Activated CD4-positive, alpha-beta T cell treated with anti-CD3 and anti-CD28 coated beads for 24 hours (primary cell): ENCODE data around the gene PNMA8B.
"Not testable (repeated sequence)": the region's sequence is repeated elsewhere in the genome, so short reads cannot be mapped to it uniquely, and the experiment has no call there.

Experiments
- DNase-seq, 2 donors: peaks; one replicate each; pipeline ENCODE4 v3.0.0-alpha.2; 2020; ENCODE audit warnings: low read depth in 2 of 2

The PNMA8B gene

DNA sequence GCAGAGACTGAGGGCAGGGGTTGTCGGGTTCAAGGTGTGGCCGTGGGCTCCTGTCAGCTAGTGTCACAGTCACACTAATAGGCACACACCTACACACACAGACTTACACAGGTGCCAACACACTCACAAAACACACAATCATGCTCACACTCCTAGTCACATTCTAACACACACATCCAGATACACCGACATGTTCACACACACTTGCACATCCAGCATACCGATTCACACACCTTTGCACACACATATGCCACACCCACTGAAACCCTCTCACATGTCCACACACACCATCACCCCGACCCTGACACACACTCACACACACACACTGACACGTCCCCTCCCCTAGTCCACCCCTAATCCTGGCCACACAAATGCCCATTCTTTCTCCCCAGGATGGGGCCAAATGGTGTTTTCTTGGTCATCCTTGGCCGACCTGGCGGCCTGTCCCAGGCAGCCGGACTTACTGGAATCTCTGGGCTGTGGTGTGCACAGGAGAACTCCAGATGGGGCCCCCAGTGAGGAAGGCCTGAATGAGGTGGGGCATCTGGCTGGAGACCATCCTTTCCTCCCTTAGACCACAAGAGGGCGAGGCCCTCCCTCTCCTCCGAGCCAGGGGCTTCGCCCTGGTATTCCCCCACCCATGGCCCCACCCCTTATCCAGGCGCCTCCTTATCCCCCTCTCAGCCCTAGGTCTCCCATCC is 19.1 kb upstream of the PNMA8B start:
- DNase-seq: no peak

DNA sequence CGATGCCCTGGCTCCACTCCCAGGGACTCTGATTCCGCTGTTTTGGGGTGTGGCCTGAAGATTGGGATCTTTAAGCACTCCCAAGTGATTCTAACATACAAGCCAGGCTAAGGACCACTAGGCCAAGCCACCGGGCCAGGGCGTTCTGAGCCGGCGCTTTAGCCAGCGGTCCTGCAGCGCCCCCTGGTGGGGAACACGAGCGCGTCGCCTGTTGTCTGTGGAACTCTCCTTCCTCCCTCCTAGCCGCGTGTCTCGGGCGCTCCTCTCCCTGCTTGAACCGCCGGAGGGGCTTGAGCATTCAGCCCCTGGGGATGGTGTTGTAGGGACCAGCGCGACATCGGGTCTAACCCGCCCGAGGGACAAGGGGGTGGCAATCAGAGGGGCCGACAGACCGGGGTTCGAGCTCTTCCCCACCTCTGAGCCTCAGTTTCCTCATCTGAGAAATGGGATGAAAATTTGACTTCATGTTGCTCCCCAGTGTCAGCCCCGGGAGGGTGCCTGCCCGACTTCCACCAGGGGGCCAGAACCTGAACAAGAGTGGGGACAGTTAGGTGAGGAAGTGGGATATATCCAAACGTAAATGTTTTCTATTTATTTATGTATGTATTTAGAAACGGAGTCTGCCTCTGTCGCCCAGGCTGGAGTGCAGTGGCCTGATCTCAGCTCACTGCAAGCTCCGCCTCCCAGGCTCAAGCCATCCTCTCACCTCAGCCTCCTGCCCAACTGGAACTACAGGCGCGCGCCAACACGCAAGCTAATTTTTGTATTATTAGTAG is 18.0 kb upstream of the PNMA8B start:
- DNase-seq: peak; percentile 77 to 85

- no peak for DNase-seq
These were observed 15.6 kb upstream of the PNMA8B start for GRCh38 chr19:46511237-46511636.

GRCh38 chr19:46508206-46508605 is 12.5 kb upstream of the PNMA8B start:
- DNase-seq: no peak

DNA sequence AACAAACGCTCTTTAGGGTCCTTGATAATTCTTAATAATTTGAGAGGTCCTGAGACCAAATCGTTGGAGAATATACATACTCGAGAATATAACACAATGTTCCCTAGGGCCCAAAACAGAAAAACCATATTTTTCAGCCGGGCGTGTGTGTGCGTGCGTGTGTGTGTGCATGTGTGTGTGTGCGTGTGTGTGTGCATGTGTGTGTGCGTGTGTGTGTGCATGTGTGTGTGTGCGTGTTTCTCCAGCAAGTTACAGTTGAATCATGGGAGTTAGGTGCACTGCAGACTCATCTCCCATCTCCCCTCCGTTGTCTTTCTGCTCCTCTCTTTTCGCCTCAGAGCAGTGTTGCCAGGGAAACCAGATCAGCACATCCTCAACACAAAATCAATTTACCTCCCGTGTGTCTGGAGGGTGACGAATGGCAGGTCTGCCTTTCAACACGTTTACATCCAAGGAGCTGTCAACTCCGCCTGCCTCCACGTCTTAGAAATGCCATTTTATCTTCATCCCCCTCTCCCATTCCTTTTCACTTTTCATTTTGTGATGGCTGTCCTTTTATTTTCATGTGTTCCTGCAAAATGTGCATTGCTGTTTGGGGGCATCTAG is 8.3 kb upstream of the PNMA8B start:
- DNase-seq: no peak

GRCh38 chr19:46502891-46503290 is 7.2 kb upstream of the PNMA8B start:
- no peak for DNase-seq

DNA sequence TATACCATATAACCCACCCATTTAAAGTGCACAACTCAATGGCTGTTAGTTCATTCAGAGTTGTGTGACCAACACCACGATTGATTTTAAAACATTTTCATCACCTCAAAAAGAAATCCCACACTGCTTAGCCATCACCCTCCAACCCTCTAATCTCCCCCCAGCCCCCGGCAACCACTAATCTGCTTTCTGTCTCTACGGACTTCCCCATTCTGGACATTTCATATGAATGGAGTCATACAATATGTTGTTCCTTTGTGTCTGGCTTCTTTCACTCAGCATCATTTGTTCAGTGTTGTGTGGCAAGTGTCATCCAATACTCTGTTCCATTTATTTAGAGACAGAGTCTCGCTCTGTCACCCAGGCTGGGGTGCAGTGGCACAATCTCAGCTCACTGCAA is 4.0 kb upstream of the PNMA8B start:
- DNase-seq: no peak

DNA sequence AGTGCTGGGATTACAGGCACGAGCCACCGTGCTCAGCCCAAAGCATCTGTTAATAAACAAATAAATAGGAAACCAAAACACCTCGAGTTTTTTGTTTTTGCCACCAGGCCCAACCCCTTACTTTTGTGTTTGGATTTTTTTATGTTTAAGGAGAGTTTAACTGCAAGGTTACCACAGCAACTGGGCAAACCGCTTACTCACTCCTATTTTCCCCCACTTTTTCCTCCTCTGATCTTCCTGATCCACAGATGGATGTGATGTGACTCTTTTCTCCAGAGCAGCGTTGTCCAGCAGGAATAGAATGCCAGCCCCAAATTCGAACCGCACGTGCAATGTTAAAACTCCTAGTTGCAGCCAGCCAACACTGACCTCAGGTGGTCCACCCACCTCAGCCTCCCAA is 2.1 kb upstream of the PNMA8B start:
- no peak for DNase-seq

GRCh38 chr19:46496886-46497285 is 1.2 kb upstream of the PNMA8B start:
- not testable (repeated sequence) for DNase-seq

DNA sequence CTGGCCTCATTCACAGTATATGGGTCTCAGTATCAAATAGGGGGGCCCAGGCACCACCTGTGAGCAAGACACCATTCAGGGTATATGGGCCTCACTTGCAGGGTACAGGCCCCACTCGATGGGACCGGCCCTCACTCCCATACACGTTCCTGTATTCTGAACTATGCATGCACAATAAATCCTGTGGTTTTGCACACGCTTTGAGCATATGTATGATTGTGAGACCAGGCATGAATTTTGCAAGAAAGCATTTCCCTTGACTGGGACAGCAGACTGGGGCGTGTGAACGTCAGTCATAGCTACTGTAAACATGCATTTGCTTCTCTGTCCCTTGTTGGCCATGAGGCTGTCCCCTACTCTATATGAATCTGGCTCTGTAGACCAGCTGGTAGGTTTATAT is 637 bp upstream of the PNMA8B start:
- no peak for DNase-seq

DNA sequence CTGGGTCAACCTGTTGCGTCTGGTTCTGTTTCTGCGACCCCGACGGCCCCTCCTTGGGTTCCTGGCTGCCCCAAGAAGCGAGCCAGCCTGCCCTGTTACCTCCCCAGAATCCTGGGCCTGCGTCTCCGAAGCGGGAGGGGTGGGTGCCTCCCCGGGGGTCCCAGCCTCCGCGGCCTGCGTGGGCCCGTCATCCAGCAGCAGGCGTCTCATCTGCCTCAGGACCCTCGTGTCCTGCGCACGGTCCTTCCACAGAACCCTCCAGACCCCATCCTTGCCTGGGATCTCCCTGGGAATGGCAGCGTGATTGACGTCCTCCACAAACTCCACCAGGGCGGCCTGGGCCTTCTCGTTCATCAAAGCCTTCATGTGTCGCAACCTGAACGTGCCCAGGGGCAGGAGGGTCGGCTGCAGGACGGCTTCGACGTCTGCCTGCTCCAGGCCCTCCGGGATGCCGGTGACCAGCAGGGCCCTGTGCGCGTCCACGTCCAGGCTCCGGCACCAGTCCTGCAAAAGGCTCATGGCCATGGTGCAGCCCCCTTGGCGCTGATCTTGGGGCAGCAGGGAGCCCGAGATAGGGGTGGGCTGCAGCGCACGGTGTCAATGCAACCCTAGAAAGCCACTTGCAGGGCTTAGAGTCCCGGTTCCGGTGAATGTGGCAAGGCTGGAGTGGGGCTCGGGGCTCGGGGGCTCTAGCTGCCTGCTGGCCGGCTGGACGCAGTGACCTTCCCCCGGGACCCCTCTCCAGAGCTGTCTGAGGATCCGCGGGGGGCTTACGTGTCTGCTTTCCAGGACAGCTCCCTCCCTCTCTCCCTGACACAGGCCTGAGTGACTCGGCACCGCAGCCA is 504 bp downstream of the PNMA8B start:
- no peak for DNase-seq

DNA sequence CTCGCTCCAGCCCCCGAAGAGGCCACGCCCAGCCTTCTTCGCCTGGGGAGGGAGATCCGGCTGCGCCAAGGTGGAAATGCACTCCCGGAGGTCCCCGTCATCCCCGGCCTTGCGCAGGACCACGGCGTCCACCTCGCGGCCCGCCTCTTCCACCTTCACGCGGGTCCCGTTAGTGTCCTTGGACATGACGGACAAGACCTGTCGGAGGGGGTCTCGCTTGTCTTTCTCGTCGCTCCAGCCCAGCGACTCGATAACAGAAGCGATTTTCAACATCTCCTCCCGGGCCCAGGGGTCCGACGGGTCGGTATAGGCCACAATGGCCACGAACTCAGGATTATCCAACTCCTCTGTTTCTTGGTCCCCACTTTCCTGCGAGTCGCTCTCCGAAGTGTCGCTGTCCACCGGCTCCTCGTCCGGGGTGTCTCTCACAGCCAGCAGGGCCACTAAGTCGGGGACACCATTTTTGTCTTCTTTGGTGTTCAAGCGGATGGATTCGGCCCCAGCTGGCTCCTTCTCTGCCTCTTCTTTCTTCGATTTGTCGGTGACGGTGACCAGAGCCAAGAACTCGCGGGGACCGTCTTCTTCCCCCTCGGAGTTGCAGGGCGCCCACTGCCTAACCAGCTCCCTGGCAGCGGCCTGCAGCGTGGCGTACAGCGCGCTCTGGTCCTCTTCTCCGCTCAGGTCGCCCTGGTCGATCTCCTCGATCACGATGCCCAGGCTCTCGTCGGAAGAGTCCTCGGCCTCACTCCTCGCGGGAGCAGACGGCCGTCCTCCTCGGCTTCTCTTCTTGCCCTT is 1.3 kb downstream of the PNMA8B start:
- no peak for DNase-seq

GRCh38 chr19:46493236-46494145 is 2.2 kb downstream of the PNMA8B start:
- DNase-seq: no peak

DNA sequence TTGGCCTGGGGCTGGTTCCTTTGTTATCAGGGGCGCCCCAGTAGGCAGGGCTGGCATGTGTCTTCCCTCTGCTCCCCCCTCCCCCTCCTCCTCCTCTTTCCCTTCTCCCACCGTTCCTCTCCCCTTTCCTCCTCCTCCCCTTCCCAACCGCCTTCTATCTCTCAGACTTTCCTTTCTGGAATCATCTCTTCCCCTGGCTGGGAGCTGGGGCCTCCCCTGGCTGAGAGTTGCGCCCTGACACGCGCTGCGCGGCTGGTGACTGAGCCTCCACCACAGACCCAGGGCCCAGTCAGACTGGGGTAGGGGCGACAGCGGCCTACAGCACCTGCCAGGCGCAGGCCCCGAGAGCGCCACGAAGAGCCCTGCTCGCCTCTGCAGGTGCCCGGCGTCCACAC is 2.8 kb downstream of the PNMA8B start:
- DNase-seq: no peak

- DNase-seq: no peak
These were observed 3.5 kb downstream of the PNMA8B start for GRCh38 chr19:46491975-46492682.

DNA sequence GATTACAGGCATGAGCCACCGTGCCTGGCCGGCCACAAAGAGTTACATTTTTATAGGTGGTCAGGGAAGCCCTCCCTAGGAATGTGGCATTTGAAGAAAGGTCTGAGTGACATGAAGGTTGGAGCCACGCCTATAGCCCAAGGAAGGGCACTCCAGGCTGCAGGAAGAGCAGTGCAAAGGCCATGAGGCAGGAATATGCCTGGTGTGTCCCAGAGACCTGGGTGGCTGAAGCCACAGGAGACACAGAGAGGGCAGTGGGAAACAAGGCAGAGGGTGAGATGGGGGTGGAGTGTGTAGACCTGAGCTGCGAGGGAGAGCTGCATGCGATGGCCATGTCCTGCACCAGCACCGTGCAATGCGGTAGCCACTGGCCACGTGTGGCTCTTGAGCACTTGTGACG is 4.9 kb downstream of the PNMA8B start:
- no peak for DNase-seq

DNA sequence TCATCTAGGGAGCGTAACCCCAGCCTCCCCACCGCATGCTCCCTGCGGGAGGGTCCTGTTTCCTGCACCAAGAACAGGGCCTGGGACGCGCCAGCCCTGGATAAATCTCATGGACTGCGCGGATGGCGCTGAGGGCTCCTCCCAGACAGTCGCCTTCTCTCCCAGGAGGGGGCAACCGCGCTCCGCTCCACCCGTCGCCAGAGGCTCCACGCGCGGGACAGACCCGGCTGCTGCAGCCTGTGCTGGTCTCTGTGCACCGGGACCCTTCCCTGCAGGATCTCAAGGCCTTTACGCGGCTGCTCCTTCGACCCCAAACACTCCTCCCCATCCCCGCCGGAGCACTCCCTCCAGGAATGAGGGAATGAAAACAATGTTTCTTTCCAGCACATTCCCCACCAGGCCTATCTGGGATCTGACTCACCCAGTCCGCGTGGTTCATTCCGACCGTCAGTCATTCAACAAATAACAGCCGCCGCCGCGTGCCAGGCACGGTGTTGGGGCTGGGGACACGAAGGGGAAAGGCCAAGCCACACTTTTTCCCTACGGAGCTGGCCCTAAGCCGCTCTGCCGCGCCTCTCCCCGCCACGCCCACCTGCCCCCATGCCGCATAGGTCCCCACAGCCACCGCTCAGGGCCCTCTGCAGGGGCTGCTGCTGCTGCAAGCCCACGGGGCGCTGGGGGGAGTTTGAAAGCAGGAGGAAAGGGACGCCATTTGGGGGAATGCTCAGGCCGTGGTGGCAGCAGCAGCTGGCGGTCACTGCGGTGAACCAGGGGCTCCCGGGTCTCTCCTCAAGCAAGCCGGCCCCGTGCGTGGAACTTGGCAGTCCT is 6.0 kb downstream of the PNMA8B start:
- no peak for DNase-seq

GRCh38 chr19:46488551-46488950 is 7.1 kb downstream of the PNMA8B start:
- no peak for DNase-seq
